ENCODE results near the gene C9orf152.
A peak's percentile ranks its signal among the peaks of the same experiment; 100 is the strongest.

C9orf152 gene

GRCh38 chr9:110153431-110153830 lies 54.5 kb downstream of the C9orf152 start:
- Histone ChIP-seq H3K27ac (no peak overlapping the region), H3K4me3 (no peak overlapping the region)

- H3K4me3 ChIP-seq, result no peak overlapping the region
- peak overlapping the region in 2 of 21 experiments; percentile 9 to 22 for H3K27ac ChIP-seq
These were observed 55.1 kb downstream of the C9orf152 start for GRCh38 chr9:110152704-110153374.
